Measurements from ENCODE around the gene UBA5.

Gene UBA5

DNA sequence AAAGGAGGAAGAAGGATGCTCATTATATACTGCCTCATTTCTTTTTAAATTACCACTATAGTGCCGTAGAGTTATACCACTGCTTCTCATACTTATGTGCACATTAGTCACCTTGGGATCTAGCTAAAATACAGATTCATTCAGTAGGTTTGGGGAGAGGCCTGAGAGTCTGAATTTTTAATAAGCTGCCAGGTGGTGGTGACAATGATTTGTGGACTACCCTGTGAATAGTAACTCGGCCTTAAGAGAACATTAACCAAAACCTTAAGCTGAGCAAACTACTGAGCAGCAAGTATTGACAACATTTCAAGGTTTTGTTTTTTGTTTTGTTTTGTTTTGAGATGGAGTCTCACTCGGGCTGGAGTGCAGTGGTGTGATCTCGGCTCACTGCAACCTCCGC is 19.8 kb downstream of the UBA5 start:
- no peak overlapping the region for H3K27ac ChIP-seq
- no peaks in the 10 kb centered on the region for H3K9me3 ChIP-seq (ENCODE audit: severe bottlenecking)
- H3K4me3 ChIP-seq (ENCODE audit: low read depth, low read length) = no peak overlapping the region

DNA sequence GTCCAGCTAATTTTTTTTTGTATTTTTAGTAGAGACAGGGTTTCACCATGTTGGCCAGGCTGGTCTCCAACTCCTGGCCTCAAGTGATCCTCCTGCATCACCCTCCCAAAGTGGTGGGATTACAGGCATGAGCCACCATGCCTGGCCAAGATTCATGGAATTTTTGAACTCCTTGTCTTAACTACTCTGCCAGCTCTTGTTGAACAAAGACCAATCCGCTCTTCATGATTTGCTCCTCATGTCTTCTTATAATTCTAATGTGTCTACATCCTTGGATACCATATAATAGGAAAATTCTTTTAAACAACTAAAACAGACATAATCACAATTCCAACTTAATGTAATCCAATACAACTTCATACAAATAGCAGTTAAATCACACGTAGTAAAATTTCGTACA is 21.3 kb downstream of the UBA5 start:
- no peak overlapping the region for H3K27ac ChIP-seq
- H3K27me3 ChIP-seq (ENCODE audit: insufficient read depth, low read depth, severe bottlenecking) = no peaks in the 10 kb centered on the region
- DNase-seq = no peak
- peaks cover 16% of the 10 kb centered on the region for H3K36me3 ChIP-seq
- no peaks in the 10 kb centered on the region for H3K9me3 ChIP-seq (ENCODE audit: severe bottlenecking)
- TF ChIP-seq, protein P1, sequence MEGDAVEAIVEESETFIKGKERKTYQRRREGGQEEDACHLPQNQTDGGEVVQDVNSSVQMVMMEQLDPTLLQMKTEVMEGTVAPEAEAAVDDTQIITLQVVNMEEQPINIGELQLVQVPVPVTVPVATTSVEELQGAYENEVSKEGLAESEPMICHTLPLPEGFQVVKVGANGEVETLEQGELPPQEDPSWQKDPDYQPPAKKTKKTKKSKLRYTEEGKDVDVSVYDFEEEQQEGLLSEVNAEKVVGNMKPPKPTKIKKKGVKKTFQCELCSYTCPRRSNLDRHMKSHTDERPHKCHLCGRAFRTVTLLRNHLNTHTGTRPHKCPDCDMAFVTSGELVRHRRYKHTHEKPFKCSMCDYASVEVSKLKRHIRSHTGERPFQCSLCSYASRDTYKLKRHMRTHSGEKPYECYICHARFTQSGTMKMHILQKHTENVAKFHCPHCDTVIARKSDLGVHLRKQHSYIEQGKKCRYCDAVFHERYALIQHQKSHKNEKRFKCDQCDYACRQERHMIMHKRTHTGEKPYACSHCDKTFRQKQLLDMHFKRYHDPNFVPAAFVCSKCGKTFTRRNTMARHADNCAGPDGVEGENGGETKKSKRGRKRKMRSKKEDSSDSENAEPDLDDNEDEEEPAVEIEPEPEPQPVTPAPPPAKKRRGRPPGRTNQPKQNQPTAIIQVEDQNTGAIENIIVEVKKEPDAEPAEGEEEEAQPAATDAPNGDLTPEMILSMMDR (IDR thresholded peaks at IDR 0.05; ENCODE audit: low read depth, low read length) = no peak
- no peak overlapping the region for H3K4me3 ChIP-seq (ENCODE audit: low read depth, low read length)

More for the DNA sequence above, 19.8 kb downstream of the UBA5 start:
- TF ChIP-seq, protein P1 (IDR thresholded peaks at IDR 0.05; ENCODE audit: low read depth, low read length) = no peak
- DNase-seq = no peak
- Histone ChIP-seq H3K27me3 (ENCODE audit: insufficient read depth, low read depth, severe bottlenecking) (no peaks in the 10 kb centered on the region), H3K36me3 (peaks cover 23% of the 10 kb centered on the region)

DNA sequence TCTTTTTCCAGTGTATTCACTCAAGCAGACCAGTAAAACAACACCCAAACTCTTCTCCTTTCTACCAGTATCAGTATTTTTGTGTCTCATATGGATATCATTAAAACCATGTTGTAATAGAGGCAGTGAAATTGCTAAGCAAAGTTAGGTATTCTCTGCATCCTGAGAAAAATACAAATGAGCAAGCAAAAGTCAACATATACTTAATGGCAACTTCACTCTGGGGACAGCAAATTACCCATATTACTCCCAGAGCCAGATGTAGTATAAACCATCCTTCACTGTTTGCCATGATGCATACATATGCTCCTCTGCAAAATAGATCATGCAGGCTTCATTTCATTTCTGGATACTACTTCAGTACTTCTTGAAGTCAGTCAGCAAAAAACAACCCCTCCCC is 22.1 kb downstream of the UBA5 start:
- Histone ChIP-seq H3K4me3 (ENCODE audit: low read depth, low read length) (no peak overlapping the region), H3K27ac (no peak overlapping the region), H3K36me3 (peaks cover 16% of the 10 kb centered on the region), H3K9me3 (ENCODE audit: severe bottlenecking) (no peaks in the 10 kb centered on the region), H3K27me3 (ENCODE audit: insufficient read depth, low read depth, severe bottlenecking) (no peaks in the 10 kb centered on the region)
- TF ChIP-seq, protein P1 (IDR thresholded peaks at IDR 0.05; ENCODE audit: low read depth, low read length) = no peak
- DNase-seq = no peak

DNA sequence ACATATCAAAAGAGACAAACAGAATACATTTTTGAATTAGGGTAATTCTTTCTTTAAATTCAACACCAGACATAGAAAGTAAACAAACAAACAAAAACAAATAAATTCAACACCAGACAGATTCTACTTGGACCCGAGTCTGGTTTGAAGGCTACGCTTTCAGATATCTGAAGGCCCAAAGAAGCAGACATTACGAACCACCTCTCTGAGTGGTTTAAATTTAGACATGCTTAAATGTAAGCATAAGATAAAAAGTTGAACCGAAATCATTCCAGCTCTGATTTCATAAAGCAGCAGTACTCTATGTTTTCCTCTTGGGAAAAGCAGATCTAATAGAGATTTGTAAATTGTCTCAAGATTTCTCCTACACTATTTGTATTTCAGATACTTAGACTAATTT is 29.9 kb downstream of the UBA5 start:
- TF ChIP-seq, protein P1 (IDR thresholded peaks at IDR 0.05; ENCODE audit: low read depth, low read length) = no peak
- H3K4me3 ChIP-seq (ENCODE audit: low read depth, low read length) = no peak overlapping the region
- no peak for DNase-seq
- peaks cover 37% of the 10 kb centered on the region for H3K36me3 ChIP-seq
- H3K27ac ChIP-seq = no peak overlapping the region
- no peaks in the 10 kb centered on the region for H3K9me3 ChIP-seq (ENCODE audit: severe bottlenecking)
- no peaks in the 10 kb centered on the region for H3K27me3 ChIP-seq (ENCODE audit: insufficient read depth, low read depth, severe bottlenecking)

DNA sequence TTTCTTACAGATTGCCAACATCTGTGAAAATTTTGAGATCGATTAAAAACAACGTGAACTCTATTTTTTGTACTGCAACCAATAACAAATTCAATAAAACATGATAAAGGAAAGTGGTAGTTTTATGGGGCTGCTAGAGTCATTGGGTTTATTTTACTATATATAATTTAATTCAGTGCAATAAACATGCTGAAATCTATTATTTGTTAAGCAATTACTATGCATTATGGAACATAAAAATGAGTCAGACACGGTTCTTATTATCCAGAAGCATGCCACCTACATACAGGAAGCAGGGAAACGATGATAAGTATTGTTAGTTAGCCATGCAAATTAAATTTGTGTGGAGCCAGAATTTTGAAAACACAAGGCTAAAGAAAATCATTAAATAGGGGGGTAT is 34.9 kb downstream of the UBA5 start:
- Histone ChIP-seq H3K9me3 (ENCODE audit: severe bottlenecking) (no peaks in the 10 kb centered on the region), H3K27ac (no peak overlapping the region), H3K4me3 (ENCODE audit: low read depth, low read length) (no peak overlapping the region), H3K36me3 (peaks cover 27% of the 10 kb centered on the region), H3K27me3 (ENCODE audit: insufficient read depth, low read depth, severe bottlenecking) (no peaks in the 10 kb centered on the region)
- TF ChIP-seq, protein P1 (IDR thresholded peaks at IDR 0.05; ENCODE audit: low read depth, low read length) = no peak
- no peak for DNase-seq

DNA sequence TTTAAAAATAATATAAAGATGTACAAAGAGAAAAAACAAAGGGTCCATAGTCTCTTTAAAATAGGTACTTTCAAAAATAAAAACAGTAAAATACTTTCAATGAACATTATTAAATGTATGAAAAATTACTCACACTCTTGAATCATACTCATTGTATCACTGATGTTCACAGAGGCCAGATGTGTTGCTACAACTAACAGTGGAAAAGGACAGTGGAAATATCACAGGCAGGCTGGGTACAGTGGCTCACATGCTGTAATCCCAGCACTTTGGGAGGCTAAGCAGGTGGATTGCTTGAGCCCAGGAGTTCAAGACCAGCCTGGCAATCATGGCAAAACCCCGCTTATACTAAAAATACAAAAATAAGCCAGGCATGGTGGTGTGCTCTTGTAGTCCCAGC is 35.3 kb downstream of the UBA5 start:
- H3K27me3 ChIP-seq (ENCODE audit: insufficient read depth, low read depth, severe bottlenecking) = no peaks in the 10 kb centered on the region
- H3K27ac ChIP-seq = no peak overlapping the region
- H3K4me3 ChIP-seq (ENCODE audit: low read depth, low read length) = no peak overlapping the region
- TF ChIP-seq, protein P1 (IDR thresholded peaks at IDR 0.05; ENCODE audit: low read depth, low read length) = no peak
- peaks cover 27% of the 10 kb centered on the region for H3K36me3 ChIP-seq
- no peak for DNase-seq
- H3K9me3 ChIP-seq (ENCODE audit: severe bottlenecking) = no peaks in the 10 kb centered on the region
